ENCODE data around the gene TBC1D28.
"Not testable (repeated sequence)": the region's sequence is repeated elsewhere in the genome, so short reads cannot be mapped to it uniquely, and the experiment has no call there.

DNA sequence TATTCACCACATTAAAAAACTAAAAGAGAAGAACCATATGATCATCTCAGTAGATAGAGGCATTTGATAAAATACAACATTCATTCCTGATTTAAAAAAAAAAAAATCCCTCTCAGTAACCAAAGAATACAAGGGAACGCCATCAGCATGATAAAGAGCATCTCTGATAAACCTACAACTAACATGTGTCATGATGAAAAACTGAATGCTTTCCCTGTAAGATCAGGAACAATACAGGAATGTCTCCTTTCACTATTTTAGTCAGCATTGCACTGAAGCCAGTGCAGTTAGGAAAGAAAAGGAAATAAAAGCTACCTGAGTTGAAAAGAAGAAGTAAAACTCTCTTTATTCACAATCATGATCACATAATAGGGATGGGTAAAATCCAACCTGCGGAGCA lies 51.1 kb downstream of the TBC1D28 start:
- TF ChIP-seq, protein P1, sequence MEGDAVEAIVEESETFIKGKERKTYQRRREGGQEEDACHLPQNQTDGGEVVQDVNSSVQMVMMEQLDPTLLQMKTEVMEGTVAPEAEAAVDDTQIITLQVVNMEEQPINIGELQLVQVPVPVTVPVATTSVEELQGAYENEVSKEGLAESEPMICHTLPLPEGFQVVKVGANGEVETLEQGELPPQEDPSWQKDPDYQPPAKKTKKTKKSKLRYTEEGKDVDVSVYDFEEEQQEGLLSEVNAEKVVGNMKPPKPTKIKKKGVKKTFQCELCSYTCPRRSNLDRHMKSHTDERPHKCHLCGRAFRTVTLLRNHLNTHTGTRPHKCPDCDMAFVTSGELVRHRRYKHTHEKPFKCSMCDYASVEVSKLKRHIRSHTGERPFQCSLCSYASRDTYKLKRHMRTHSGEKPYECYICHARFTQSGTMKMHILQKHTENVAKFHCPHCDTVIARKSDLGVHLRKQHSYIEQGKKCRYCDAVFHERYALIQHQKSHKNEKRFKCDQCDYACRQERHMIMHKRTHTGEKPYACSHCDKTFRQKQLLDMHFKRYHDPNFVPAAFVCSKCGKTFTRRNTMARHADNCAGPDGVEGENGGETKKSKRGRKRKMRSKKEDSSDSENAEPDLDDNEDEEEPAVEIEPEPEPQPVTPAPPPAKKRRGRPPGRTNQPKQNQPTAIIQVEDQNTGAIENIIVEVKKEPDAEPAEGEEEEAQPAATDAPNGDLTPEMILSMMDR (IDR thresholded peaks at IDR 0.05) = not testable (repeated sequence)
- not testable (repeated sequence) for TF ChIP-seq EZH2 (IDR thresholded peaks at IDR 0.05; ENCODE audit: borderline replicate concordance, insufficient read depth, low read depth, low read length, poor library complexity, severe bottlenecking)
